Measurements from ENCODE around the gene RNF26.
"Not testable (repeated sequence)": the region's sequence is repeated elsewhere in the genome, so short reads cannot be mapped to it uniquely, and the experiment has no call there.

The RNF26 gene

GRCh38 chr11:119371778-119372182, 37.5 kb downstream of the RNF26 start:
- no peak for DNase-seq

- no peak for DNase-seq
Observed at GRCh38 chr11:119372260-119373058, 38.1 kb downstream of the RNF26 start.

- DNase-seq = no peak
Observed at GRCh38 chr11:119373059-119373920, 39.0 kb downstream of the RNF26 start.

GRCh38 chr11:119373921-119374631, 39.7 kb downstream of the RNF26 start:
- DNase-seq = peak; percentile 26 to 57

- no peak for DNase-seq
Observed at GRCh38 chr11:119374632-119375336, 40.5 kb downstream of the RNF26 start.

GRCh38 chr11:119375337-119376196, 41.2 kb downstream of the RNF26 start:
- DNase-seq = no peak

- no peak for DNase-seq
Observed at GRCh38 chr11:119376197-119376847, 42.0 kb downstream of the RNF26 start.

- DNase-seq = no peak
Observed at GRCh38 chr11:119377112-119377901, 43.0 kb downstream of the RNF26 start.

- no peak for DNase-seq
Observed at GRCh38 chr11:119377961-119378667, 43.8 kb downstream of the RNF26 start.

- DNase-seq = no peak
Observed at GRCh38 chr11:119378851-119379465, 44.6 kb downstream of the RNF26 start.

GRCh38 chr11:119380160-119380826, 46.0 kb downstream of the RNF26 start:
- DNase-seq = no peak

GRCh38 chr11:119380827-119381180, 46.5 kb downstream of the RNF26 start:
- no peak for DNase-seq

GRCh38 chr11:119381181-119381988, 47.1 kb downstream of the RNF26 start, which contains the start of gene USP2:
Gene USP2 (minus strand): TSS chr11:119381690. CDS start chr11:119373480, 8,210 bp downstream.
- peak; percentile 95 to 97 for DNase-seq

GRCh38 chr11:119382101-119382500, 47.8 kb downstream of the RNF26 start:
- no peak for DNase-seq

- not testable (repeated sequence) for DNase-seq
Observed at GRCh38 chr11:119382513-119382912, 48.2 kb downstream of the RNF26 start.

GRCh38 chr11:119384332-119384731, 50.0 kb downstream of the RNF26 start:
- no peak for DNase-seq
